Measurements from ENCODE around the gene KCNQ1. TPM values are rescaled to one million over a fixed set of nuclear protein-coding genes. Genes with fewer than 3 reads are reported as not detected.

Gene KCNQ1
- total RNA-seq, 1 experiment from 2014 or later, result 2.3 TPM

DNA sequence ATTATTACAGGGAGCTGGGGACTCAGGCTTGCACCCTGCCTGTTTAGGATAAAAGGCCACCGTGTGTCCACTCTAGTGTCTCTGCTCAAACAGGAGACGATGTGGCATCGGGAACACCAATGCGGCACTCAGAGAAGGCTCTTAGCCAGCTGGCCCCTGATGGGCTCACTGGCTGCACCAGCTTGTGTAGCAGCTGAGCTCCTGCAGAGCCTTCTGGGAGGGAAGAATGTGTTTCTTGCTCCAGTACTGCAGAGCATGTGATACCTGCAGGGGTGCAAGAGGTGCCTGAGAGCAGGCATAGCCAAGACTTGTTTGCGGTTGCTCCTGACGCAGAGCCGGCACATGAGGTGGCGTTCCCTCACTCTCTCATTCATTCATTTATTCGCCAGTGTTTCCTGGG lies 299.4 kb downstream of the KCNQ1 start:
- no peak overlapping the region for H2BK20ac ChIP-seq (ENCODE audit: low read depth, low read length, poor library complexity, severe bottlenecking)
- no peaks in the 10 kb centered on the region for H3K4me1 ChIP-seq (ENCODE audit: insufficient read depth, low read length)
- H3K9ac ChIP-seq (ENCODE audit: extremely low read depth, insufficient read length, low read length), result no peak overlapping the region
- no peaks in the 10 kb centered on the region for H3K79me1 ChIP-seq (ENCODE audit: insufficient read depth, low read depth, low read length, poor library complexity, severe bottlenecking)
- no peak overlapping the region for H2BK120ac ChIP-seq (ENCODE audit: low read depth, low read length, poor library complexity, severe bottlenecking)
- no peak for TF ChIP-seq CTCF (conservative IDR thresholded peaks at IDR 0.05)
- no peak overlapping the region for H4K91ac ChIP-seq (ENCODE audit: insufficient read length, low read depth, low read length)
- no peaks in the 10 kb centered on the region for H4K20me1 ChIP-seq (ENCODE audit: control insufficient read depth, insufficient read depth, insufficient read length)
- H3T11ph ChIP-seq (ENCODE audit: low read length), result no peak overlapping the region
- H4K8ac ChIP-seq (replicated peaks; ENCODE audit: insufficient read length, low read depth, low read length), result no peak overlapping the region
- no peak overlapping the region for H4K5ac ChIP-seq (ENCODE audit: insufficient read length, low read depth, low read length)
- H2BK12ac ChIP-seq (ENCODE audit: insufficient read length, low read depth, low read length), result no peak overlapping the region
- no peak overlapping the region for H3K27ac ChIP-seq (ENCODE audit: insufficient read length, low read depth, low read length)
- Mint-ChIP-seq H3K9me3 (peaks cover 2 to 3% of the 10 kb centered on the region in 2 experiments; a peak in 3 of 5 replicates), H3K27ac (no peak overlapping the region), H3K4me1 (peaks cover 0 to 2% of the 10 kb centered on the region in 2 experiments; a peak in 1 of 4 replicates), H3K36me3 (ENCODE audit: insufficient read depth in 1 of 3, low read depth in 3 of 3) (no peaks in the 10 kb centered on the region; a peak in 1 of 7 replicates), H3K4me3 (no peak overlapping the region), H3K27me3 (ENCODE audit: low read depth) (peaks cover 92% of the 10 kb centered on the region)
- WGBS (ENCODE audit: extremely low coverage, insufficient read length, low lambda C conversion rate), result no CpG with 5 or more reads among the region's 9 CpGs
- no peak overlapping the region for H2AK5ac ChIP-seq (ENCODE audit: insufficient read length, low read length)
- no peaks in the 10 kb centered on the region for H3K9me3 ChIP-seq (ENCODE audit: control insufficient read depth, low read depth, low read length)
- no peak overlapping the region for H2BK5ac ChIP-seq (ENCODE audit: insufficient read length, low read length)
- no peaks in the 10 kb centered on the region for H3K79me2 ChIP-seq (ENCODE audit: insufficient read depth, low read length)
- H3K23ac ChIP-seq (ENCODE audit: insufficient read length, low read depth, low read length), result no peak overlapping the region
- H3K14ac ChIP-seq (ENCODE audit: insufficient read depth, low read length), result no peak overlapping the region; the same call in 1 of the 2 replicates
- H3K18ac ChIP-seq (ENCODE audit: insufficient read length, low read depth, low read length), result no peak overlapping the region
- H3K56ac ChIP-seq (ENCODE audit: insufficient read length, low read depth, low read length), result no peak overlapping the region
- H2BK15ac ChIP-seq (ENCODE audit: low read depth, low read length), result no peak overlapping the region
- H3K4me2 ChIP-seq (ENCODE audit: insufficient read depth, insufficient read length, low read length), result no peak overlapping the region
- no peak overlapping the region for H2AFZ ChIP-seq (ENCODE audit: low read length)
- DNase-seq, result no peak
- no peaks in the 10 kb centered on the region for H3K23me2 ChIP-seq (ENCODE audit: insufficient read length, low read depth, low read length, poor library complexity, severe bottlenecking)
- no peaks in the 10 kb centered on the region; the same call in 1 of the 2 replicates for H3K27me3 ChIP-seq (ENCODE audit: insufficient read depth, low read length)
- H3K4ac ChIP-seq (ENCODE audit: low read depth, low read length), result no peak overlapping the region

Data from H9 (cell line).